K562 (cell line): ENCODE measurements around the gene COPS8. TPM values are rescaled to one million over a fixed set of nuclear protein-coding genes. Genes with fewer than 3 reads are reported as not detected.

Source experiments
- BCL6 ChIP-seq: fragments of 250-450 bp; sonication (Bioruptor Pico); IDR thresholded peaks from 2 replicates; pipeline ENCODE4 v1.4.0; 2020
- FOXK2 ChIP-seq, 2 experiments: fragments of 450-650 bp; IDR thresholded peaks in 1 of 2; conservative IDR thresholded peaks in 1 of 2; 2 replicates each; pipeline ENCODE4 v1.6.1; 2016; ENCODE audit warnings: low read depth in 2 of 2, mild to moderate bottlenecking in 1 of 2
- MGA ChIP-seq: fragments of 450-650 bp; IDR thresholded peaks from 2 replicates; pipeline ENCODE4 v1.6.1; 2016; ENCODE audit warnings: mild to moderate bottlenecking, moderate library complexity
- NCOA6 ChIP-seq: fragments of 450-650 bp; IDR thresholded peaks from 2 replicates; pipeline ENCODE4 v1.6.1; 2017; ENCODE audit warnings: mild to moderate bottlenecking
- PATZ1 ChIP-seq: fragments of 250-450 bp; sonication (Bioruptor Pico); IDR thresholded peaks from 2 replicates; pipeline ENCODE4 v1.5.0; 2020; ENCODE audit warnings: mild to moderate bottlenecking, borderline replicate concordance
- POLR2B ChIP-seq: fragments of 450-650 bp; IDR thresholded peaks from 2 replicates; pipeline ENCODE4 v1.6.1; 2018; ENCODE audit warnings: low read depth; ENCODE audit not compliant: partially characterized antibody
- THRA ChIP-seq: fragments of 450-650 bp; IDR thresholded peaks from 2 replicates; pipeline ENCODE4 v1.6.1; 2017; ENCODE audit warnings: mild to moderate bottlenecking, moderate library complexity
- ZKSCAN1 ChIP-seq: fragments of 150-350 bp; IDR thresholded peaks from 2 replicates; pipeline ENCODE4 v1.6.1; 2016; ENCODE audit warnings: low read depth, low read length
- ZNF282 ChIP-seq: sonication (generic); formaldehyde crosslinking; IDR thresholded peaks from 2 replicates; pipeline ENCODE4 v1.8.1; 2023; ENCODE audit warnings: missing genetic modification reagents
- polyA plus RNA-seq, 8 experiments: library from polyadenylated mRNA; depleted of rRNA in 4 of 8; stranded (reverse) in 5 of 8; unstranded in 3 of 8; fragments of >200 nt; fragmentation: Nextera tagmentation in 2 of 8; fragmentation: Illumina TruSeq in 1 of 8; extraction: Ambion mirVana in 2 of 8; extraction: Trizol in 1 of 8; gene quantifications; 2 replicates each; pipeline versions ENCODE4 v1.2.1 to v1.2.3, GENCODE V29; 2011 to 2014; ENCODE audit warnings: inconsistent platforms in 1 of 8, missing spikeins in 1 of 8
- total RNA-seq, 7 experiments: library from RNA; depleted of rRNA in 6 of 7; stranded (reverse); fragments of >200 nt in 6 of 7; fragmentation: Illumina TruSeq in 2 of 7; extraction: Trizol in 2 of 7; gene quantifications; 2 replicates each; pipeline versions ENCODE4 v1.2.1 to v1.2.3, GENCODE V29; 2011 to 2021; ENCODE audit warnings: low replicate concordance in 1 of 7

The COPS8 gene
- total and polyA plus RNA-seq, 9 of the 15 experiments (the other 6 are each of a cell fraction or from before 2014, with no cell fraction given): 28.2 to 97.3 (median 58.9) TPM

GRCh38 chr2:237068005-237068576 lies 17.6 kb upstream of the COPS8 start (continued):
- TF ChIP-seq ZKSCAN1 (no peak), POLR2B (no peak), ZNF282 (CRISPR knock-in tag) (no peak), NCOA6 (no peak), PATZ1 (CRISPR knock-in tag) (no peak), MGA (no peak), BCL6 (CRISPR knock-in tag) (no peak), FOXK2 (conservative IDR thresholded peaks at IDR 0.05 in 1 of 2, IDR thresholded peaks at IDR 0.05 in 1 of 2; ENCODE audit: low read depth in 2 of 2) (no peak), THRA (no peak)
